Hematopoietic multipotent progenitor cell (in vitro differentiated cells): ENCODE data around the gene ARHGAP24. TPM values are rescaled to one million over a fixed set of nuclear protein-coding genes. Genes with fewer than 3 reads are reported as not detected.
A peak's percentile ranks its signal among the peaks of the same experiment; 100 is the strongest.

Experiments
- DNase-seq, 3 donors: peaks; one replicate each; pipeline ENCODE4 v3.0.0-alpha.2; 2011 to 2015; ENCODE audit warnings: low read depth in 2 of 3, low spot score in 2 of 3
- small RNA-seq: library from RNA; depleted of rRNA; stranded (forward); fragments of <200 nt; gene quantifications from one replicate; pipeline ENCODE3, GENCODE V24; 2012
- total RNA-seq: library from RNA; depleted of rRNA; stranded (reverse); fragments of >200 nt; gene quantifications from one replicate; pipeline ENCODE4 v1.2.3, GENCODE V29; 2012

The ARHGAP24 gene
- total RNA-seq, 1 donor = 0.27 TPM

DNA sequence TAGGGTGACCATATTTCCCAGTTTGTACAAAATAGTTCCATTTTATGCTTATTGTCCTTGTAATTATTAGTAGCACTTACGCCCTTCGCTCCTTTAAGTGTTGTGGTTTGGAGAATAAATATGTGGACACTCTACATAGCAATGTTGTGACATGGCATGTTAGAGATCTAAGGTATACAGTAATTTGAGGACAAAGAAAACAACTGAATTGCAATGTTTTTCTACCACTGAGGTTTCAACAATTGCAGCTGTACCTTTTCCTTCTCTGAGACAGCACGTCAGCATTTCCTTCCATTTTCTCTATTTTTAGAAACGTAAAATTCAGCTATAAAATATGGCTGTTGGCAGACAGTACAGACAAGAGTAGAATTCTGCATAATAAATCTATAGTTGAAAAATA is 561.8 kb downstream of the ARHGAP24 start:
- DNase-seq = peak in 1 of 3 donors; percentile 10

DNA sequence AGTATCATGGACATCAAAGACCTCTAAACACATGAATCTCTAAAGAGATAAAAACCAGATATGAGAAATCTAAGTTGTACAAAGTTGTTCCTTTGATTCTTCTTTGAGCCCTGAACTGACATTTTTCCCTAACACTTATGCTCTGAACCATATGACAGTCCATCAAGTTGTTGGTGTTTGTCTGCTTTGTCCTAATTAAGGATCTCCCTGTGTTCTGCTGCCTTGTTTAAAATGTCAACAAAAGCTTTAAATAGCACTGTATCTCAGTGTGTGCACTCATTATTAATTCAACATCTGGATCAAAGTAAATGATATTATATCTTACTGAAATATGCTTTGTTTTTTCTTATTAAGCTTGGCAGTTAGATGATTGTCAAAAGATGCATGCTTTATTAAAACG is 563.1 kb downstream of the ARHGAP24 start:
- no peak for DNase-seq

DNA sequence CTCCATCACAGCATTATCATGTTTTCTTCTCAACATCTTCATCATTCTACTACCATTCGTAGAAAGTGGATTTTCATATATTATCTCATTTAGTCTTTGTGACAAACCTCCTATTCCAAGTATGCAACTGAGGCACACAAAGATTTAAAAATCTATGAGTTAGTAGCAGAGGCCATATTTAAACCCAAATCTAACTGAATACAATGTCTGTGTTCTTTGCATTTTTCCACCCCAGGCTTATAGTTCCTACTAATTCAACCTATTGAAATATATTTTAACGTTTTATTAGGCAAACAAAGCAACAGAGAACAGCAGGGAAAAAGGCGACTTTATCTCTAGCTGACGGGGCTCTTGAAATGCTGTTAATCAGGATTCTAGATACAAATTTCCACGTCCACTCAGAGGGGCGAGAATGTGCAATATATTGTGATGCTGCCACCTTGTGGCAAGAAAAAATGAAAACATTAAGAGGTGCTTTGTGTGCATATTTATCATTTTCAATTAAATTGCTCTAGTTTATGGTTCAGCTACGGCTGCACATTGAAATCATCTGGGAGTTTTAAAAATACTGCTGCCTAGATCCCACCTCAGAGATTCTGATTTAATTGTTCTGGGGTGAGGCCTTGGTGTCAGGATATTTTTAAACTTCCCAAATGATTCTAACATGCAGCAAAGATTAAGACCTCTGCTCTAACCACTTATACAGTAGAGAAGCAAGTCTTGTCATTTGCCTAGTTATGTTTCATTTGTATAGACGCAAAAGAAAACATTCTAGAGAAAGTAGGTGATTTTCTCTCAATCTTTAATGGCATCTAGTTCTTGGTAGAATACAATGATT is 569.0 kb downstream of the ARHGAP24 start:
- peak in 2 of 3 donors; percentile 39 to 72 for DNase-seq

DNA sequence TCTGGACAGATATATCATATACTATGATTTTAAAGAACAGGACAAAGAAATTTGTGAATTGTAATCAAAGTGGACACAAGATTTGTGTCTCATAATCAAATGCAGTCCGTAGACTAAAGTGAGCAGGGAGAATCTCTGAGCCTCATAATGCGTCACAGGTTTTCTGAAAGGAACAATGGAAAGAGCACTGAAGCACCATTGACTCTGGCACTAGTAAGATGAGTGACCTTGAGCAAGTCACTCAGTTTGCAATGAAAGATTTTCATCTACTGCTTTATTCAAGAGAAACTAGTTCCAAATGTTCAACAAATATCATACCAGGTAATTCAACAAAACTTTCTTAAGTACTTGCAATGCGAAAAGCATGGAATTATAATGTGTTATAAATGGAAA is 569.6 kb downstream of the ARHGAP24 start:
- no peak for DNase-seq

DNA sequence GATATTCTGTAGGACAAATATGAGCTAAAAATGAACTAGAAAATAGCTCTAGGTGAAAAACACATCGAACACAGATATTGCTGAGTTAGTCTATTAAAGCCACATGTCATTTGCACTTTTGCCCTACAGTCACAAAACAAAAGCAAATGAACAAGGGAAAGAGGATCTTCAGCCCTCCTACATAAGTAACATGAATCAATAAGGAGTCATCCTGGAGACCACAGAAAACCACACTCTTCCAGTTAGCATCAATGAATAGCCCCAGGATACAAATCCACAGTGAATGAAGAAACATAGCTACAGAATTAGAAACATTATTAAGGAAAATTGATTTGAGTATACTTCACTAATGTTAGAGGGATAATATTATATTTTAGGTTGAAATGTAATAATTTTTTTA is 573.5 kb downstream of the ARHGAP24 start:
- DNase-seq = no peak

DNA sequence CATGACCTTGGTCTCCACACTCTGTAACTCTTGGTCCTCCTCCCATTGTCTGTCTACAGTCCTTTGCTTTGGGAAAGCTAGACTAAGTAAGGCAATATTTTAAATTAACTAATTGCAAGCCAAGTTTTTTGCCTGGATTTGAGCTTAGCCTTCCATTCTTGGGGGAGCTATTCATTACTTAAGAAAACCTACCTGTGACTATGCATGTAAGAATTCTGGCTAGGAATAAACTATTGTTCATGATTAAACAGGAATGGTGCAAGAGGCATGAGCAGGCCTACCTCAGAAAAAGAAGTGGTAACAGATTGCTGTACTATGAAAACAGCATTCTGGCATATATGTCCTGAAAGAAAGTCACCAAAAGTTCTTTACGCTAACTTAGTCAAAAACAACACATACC is 575.5 kb downstream of the ARHGAP24 start:
- no peak for DNase-seq

Small RNA genes within 50 kb of the gene (small RNA-seq; reads per million reads assigned to genes)
- not detected for gene MIR4451
